Motor neuron (in vitro differentiated cells): ENCODE data around the gene CYP19A1. TPM values are rescaled to one million over a fixed set of nuclear protein-coding genes. Genes with fewer than 3 reads are reported as not detected.
"Not testable (repeated sequence)": the region's sequence is repeated elsewhere in the genome, so short reads cannot be mapped to it uniquely, and the experiment has no call there.

Source experiments
- ATAC-seq, 8 experiments: fragments of 200-7000 bp; cut with Tn5 transposase; replicated peaks in 6 of 8; 2 replicates each; pipeline ENCODE4 v1.8.0; 2021; ENCODE audit warnings: mild to moderate bottlenecking in 8 of 8, moderate library complexity in 8 of 8
- H3K27ac ChIP-seq, 2 donors: fragments of 250-450 bp; sonication (Bioruptor Pico); 2 replicates each; pipeline ENCODE4 v1.9.0; 2021; ENCODE audit warnings: antibody characterized with exemption in 2 of 2, mild to moderate bottlenecking in 2 of 2, moderate library complexity in 1 of 2
- H3K4me1 ChIP-seq, 2 donors: fragments of 250-450 bp; sonication (Bioruptor Pico); replicated peaks in 1 of 2; 2 replicates each; pipeline ENCODE4 v1.6.1; 2021; ENCODE audit warnings: antibody characterized with exemption in 2 of 2, mild to moderate bottlenecking in 2 of 2, moderate library complexity in 1 of 2
- H3K4me3 ChIP-seq, 5 donors: fragments of 250-450 bp; sonication (Bioruptor Pico); 2 replicates each; pipeline ENCODE4 v1.9.0; 2021; ENCODE audit warnings: antibody characterized with exemption in 5 of 5, mild to moderate bottlenecking in 5 of 5, moderate library complexity in 4 of 5
- WGBS, 10 experiments: fragments of 450-650 bp; shearing (Covaris generic); methylation state at CpG; one replicate each; pipeline ENCODE4 v1.0.0; 2022; 5-methylcytosine and 5-hydroxymethylcytosine counted together
- in situ Hi-C, 9 experiments: fragments of 400-800 bp; cut with MboI; loops; one replicate each; pipeline ENCODE4 v1.15.0; 2021; ENCODE audit warnings: low sequenced_read_pairs in 9 of 9, low pct_unique_long_range_greater_than_20kb in 2 of 9; ENCODE audit not compliant: unreplicated experiment in 9 of 9
- total RNA-seq, 8 experiments: library from RNA; unstranded; fragments of 300-600 nt; gene quantifications; 2 replicates each; pipeline versions ENCODE4 v1.2.3 to v1.2.4, GENCODE V29; 2022

CYP19A1 gene
- total RNA-seq, 8 experiments from 2014 or later = 0.56 to 8.2 (median 1.7) TPM

- Histone ChIP-seq H3K4me1 (peaks cover 0 to 4% of the 10 kb centered on the region in 2 donors), H3K4me3 (no peak overlapping the region), H3K27ac (no peak overlapping the region)
- WGBS, 10 experiments = 62 to 93% (median 74%) methylated on average over 3 to 7 of the region's 8 CpGs; no CpG with 5 or more reads in 2 of the 10 experiments
- ATAC-seq = no peak
- in situ Hi-C loops = no loop called here
Measured at GRCh38 chr15:51190424-51191068, 147.8 kb downstream of the CYP19A1 start.

GRCh38 chr15:51189669-51190385 lies 148.6 kb downstream of the CYP19A1 start:
- Histone ChIP-seq H3K4me1 (peaks cover 0 to 4% of the 10 kb centered on the region in 2 donors), H3K27ac (no peak overlapping the region), H3K4me3 (no peak overlapping the region)
- in situ Hi-C loops = no loop called here
- 42 to 100% (median 67%) methylated on average over 1 to 5 of the region's 6 CpGs for WGBS, 10 experiments
- ATAC-seq = no peak

- ATAC-seq, in situ Hi-C loops, H3K4me3 ChIP-seq, H3K4me1 ChIP-seq, H3K27ac ChIP-seq: not testable (repeated sequence)
- 57 to 100% (median 90%) methylated on average over 2 to 6 of the region's 6 CpGs; no CpG with 5 or more reads in 2 of the 10 experiments for WGBS, 10 experiments
Measured at GRCh38 chr15:51188791-51189190, 149.6 kb downstream of the CYP19A1 start.

- Histone ChIP-seq H3K4me1 (peaks cover 0 to 4% of the 10 kb centered on the region in 2 donors), H3K4me3 (no peak overlapping the region), H3K27ac (no peak overlapping the region)
- ATAC-seq = no peak
- in situ Hi-C loops = no loop called here
- 33 to 100% (median 92%) methylated on average over 1 to 3 of the region's 4 CpGs; no CpG with 5 or more reads in 7 of the 10 experiments for WGBS, 10 experiments
Measured at GRCh38 chr15:51186891-51187290, 151.5 kb downstream of the CYP19A1 start.

GRCh38 chr15:51186181-51186705 lies 152.2 kb downstream of the CYP19A1 start:
- Histone ChIP-seq H3K4me1 (peaks cover 0 to 4% of the 10 kb centered on the region in 2 donors), H3K27ac (no peak overlapping the region), H3K4me3 (no peak overlapping the region)
- no peak for ATAC-seq
- in situ Hi-C loops = no loop called here
- 50 to 100% (median 73%) methylated on average over 1 to 2 of the region's 5 CpGs; no CpG with 5 or more reads in 2 of the 10 experiments for WGBS, 10 experiments

GRCh38 chr15:51185213-51186159 lies 152.9 kb downstream of the CYP19A1 start:
- Histone ChIP-seq H3K27ac (no peak overlapping the region), H3K4me1 (peaks cover 0 to 4% of the 10 kb centered on the region in 2 donors), H3K4me3 (no peak overlapping the region)
- in situ Hi-C loops = no loop called here
- no peak for ATAC-seq
- WGBS, 10 experiments = 20 to 92% (median 68%) methylated on average over 2 to 12 of the region's 12 CpGs; no CpG with 5 or more reads in 1 of the 10 experiments

GRCh38 chr15:51184627-51185026 lies 153.8 kb downstream of the CYP19A1 start:
- Histone ChIP-seq H3K4me1 (peaks cover 0 to 4% of the 10 kb centered on the region in 2 donors), H3K27ac (no peak overlapping the region), H3K4me3 (no peak overlapping the region)
- ATAC-seq = no peak
- in situ Hi-C loops = no loop called here
- WGBS, 10 experiments = 30 to 100% (median 85%) methylated on average over 1 to 5 of the region's 6 CpGs; no CpG with 5 or more reads in 4 of the 10 experiments

GRCh38 chr15:51183076-51183475 lies 155.3 kb downstream of the CYP19A1 start:
- Histone ChIP-seq H3K4me1 (no peaks in the 10 kb centered on the region), H3K27ac (no peak overlapping the region), H3K4me3 (no peak overlapping the region)
- 10 to 95% (median 86%) methylated on average over 1 to 5 of the region's 5 CpGs; no CpG with 5 or more reads in 1 of the 10 experiments for WGBS, 10 experiments
- no peak for ATAC-seq
- in situ Hi-C loops = no loop called here

- no peak overlapping the region for H3K27ac ChIP-seq
- ATAC-seq = no peak
- 0 to 71% (median 0%) methylated on average over 1 of the region's 1 CpG; no CpG with 5 or more reads in 5 of the 10 experiments for WGBS, 10 experiments
- no peaks in the 10 kb centered on the region for H3K4me1 ChIP-seq
- no peak overlapping the region for H3K4me3 ChIP-seq
- in situ Hi-C loops = no loop called here
Measured at GRCh38 chr15:51181905-51182304, 156.5 kb downstream of the CYP19A1 start.

GRCh38 chr15:51181221-51181620 lies 157.2 kb downstream of the CYP19A1 start:
- Histone ChIP-seq H3K4me1 (no peaks in the 10 kb centered on the region), H3K27ac (no peak overlapping the region), H3K4me3 (no peak overlapping the region)
- no peak for ATAC-seq
- in situ Hi-C loops = no loop called here
- WGBS, 10 experiments = 36 to 100% (median 73%) methylated on average over 1 to 3 of the region's 3 CpGs; no CpG with 5 or more reads in 6 of the 10 experiments

GRCh38 chr15:51180534-51180933 lies 157.9 kb downstream of the CYP19A1 start:
- in situ Hi-C loops = no loop called here
- Histone ChIP-seq H3K4me3 (no peak overlapping the region), H3K4me1 (no peaks in the 10 kb centered on the region), H3K27ac (no peak overlapping the region)
- WGBS, 10 experiments = 0 to 100% (median 80%) methylated on average over 1 of the region's 1 CpG; no CpG with 5 or more reads in 3 of the 10 experiments
- no peak for ATAC-seq

GRCh38 chr15:51180011-51180410 lies 158.4 kb downstream of the CYP19A1 start:
- WGBS, 10 experiments = 40 to 100% (median 88%) methylated on average over 1 to 3 of the region's 3 CpGs; no CpG with 5 or more reads in 3 of the 10 experiments
- in situ Hi-C loops = no loop called here
- H3K4me3 ChIP-seq = no peak overlapping the region
- ATAC-seq = no peak
- no peaks in the 10 kb centered on the region for H3K4me1 ChIP-seq
- H3K27ac ChIP-seq = no peak overlapping the region
